HEK293 (cell line): ENCODE results near the gene VAV2.

Source experiments
- CTCF ChIA-PET: fragments of 350-600 bp; formaldehyde crosslinking; extraction: SDS; loops from one replicate; lab custom pipeline; 2021; ENCODE audit warnings: antibody characterized with exemption; lab: Yijun Ruan, JAX
- POLR2A ChIA-PET: fragments of 300-600 bp; formaldehyde crosslinking; extraction: SDS; loops from one replicate; lab custom pipeline; 2020; ENCODE audit warnings: antibody characterized with exemption, inconsistent platforms; lab: Yijun Ruan, JAX
- H3K27ac ChIP-seq: fragments of 200-500 bp; sonication (Bioruptor generic); 2 replicates; pipeline ENCODE4 v1.5.1; 2014; ENCODE audit warnings: low read depth, low read length, control low read depth, inconsistent platforms; ENCODE audit errors: extremely low read depth
- H3K36me3 ChIP-seq, 2 experiments: fragments of 200-500 bp in 1 of 2; sonication (Bioruptor generic) in 1 of 2; 1 replicate in 1 of 2; 2 replicates in 1 of 2; pipeline ENCODE4 v1.5.1; 2014 to 2017; ENCODE audit warnings: inconsistent platforms in 2 of 2, low read length in 2 of 2; ENCODE audit not compliant: control insufficient read depth in 2 of 2, insufficient read depth in 1 of 2
- H3K4me1 ChIP-seq: fragments of 200-500 bp; sonication (Bioruptor generic); 2 replicates; pipeline ENCODE4 v1.5.1; 2014; ENCODE audit warnings: mild to moderate bottlenecking, low read length, inconsistent platforms; ENCODE audit not compliant: control insufficient read depth, insufficient read depth
- H3K4me3 ChIP-seq: 2 replicates; pipeline ENCODE4 v1.5.1; 2011; ENCODE audit warnings: low read depth, mild to moderate bottlenecking, control low read depth, low read length, moderate library complexity
- H3K9me3 ChIP-seq: fragments of 200-500 bp; sonication (Bioruptor generic); 2 replicates; pipeline ENCODE4 v1.5.1; 2014; ENCODE audit warnings: low read depth, low read length, inconsistent platforms; ENCODE audit not compliant: control insufficient read depth, insufficient read depth
- BCL11A ChIP-seq: fragments of 450-650 bp; formaldehyde crosslinking; IDR thresholded peaks from 2 replicates; pipeline ENCODE4 v1.5.1; 2016; ENCODE audit warnings: low read depth, missing biosample characterization, missing genetic modification characterization
- GLIS1 ChIP-seq: fragments of 450-650 bp; formaldehyde crosslinking; IDR thresholded peaks from 2 replicates; pipeline ENCODE4 v1.5.1; 2016; ENCODE audit warnings: missing biosample characterization, missing genetic modification characterization
- GLIS2 ChIP-seq: fragments of 450-650 bp; formaldehyde crosslinking; IDR thresholded peaks from 2 replicates; pipeline ENCODE4 v1.5.1; 2016; ENCODE audit warnings: missing biosample characterization, missing genetic modification characterization
- KLF9 ChIP-seq: fragments of 450-650 bp; formaldehyde crosslinking; IDR thresholded peaks from 2 replicates; pipeline ENCODE4 v1.5.1; 2016; ENCODE audit warnings: missing biosample characterization, missing genetic modification characterization, low read depth
- ZBTB17 ChIP-seq: fragments of 450-650 bp; formaldehyde crosslinking; IDR thresholded peaks from 2 replicates; pipeline ENCODE4 v1.5.1; 2016; ENCODE audit warnings: missing biosample characterization, missing genetic modification characterization
- ZBTB21 ChIP-seq: fragments of 450-650 bp; formaldehyde crosslinking; IDR thresholded peaks from 2 replicates; pipeline ENCODE4 v1.5.1; 2017; ENCODE audit warnings: missing biosample characterization, missing genetic modification characterization
- ZBTB48 ChIP-seq: fragments of 450-650 bp; formaldehyde crosslinking; IDR thresholded peaks from 2 replicates; pipeline ENCODE4 v1.5.1; 2016; ENCODE audit warnings: missing biosample characterization, missing genetic modification characterization
- ZBTB7A ChIP-seq: fragments of 450-650 bp; formaldehyde crosslinking; IDR thresholded peaks from 2 replicates; pipeline ENCODE4 v1.5.1; 2016; ENCODE audit warnings: low read depth, missing biosample characterization, missing genetic modification characterization
- ZBTB8A ChIP-seq: fragments of 450-650 bp; formaldehyde crosslinking; IDR thresholded peaks from 2 replicates; pipeline ENCODE4 v1.5.1; 2016; ENCODE audit warnings: missing biosample characterization, missing genetic modification characterization
- ZFP37 ChIP-seq: fragments of 450-650 bp; formaldehyde crosslinking; IDR thresholded peaks from 2 replicates; pipeline ENCODE4 v1.5.1; 2016; ENCODE audit warnings: missing biosample characterization, missing genetic modification characterization
- ZIC2 ChIP-seq: fragments of 450-650 bp; formaldehyde crosslinking; IDR thresholded peaks from 2 replicates; pipeline ENCODE4 v1.5.1; 2016; ENCODE audit warnings: missing biosample characterization, missing genetic modification characterization
- ZNF184 ChIP-seq: fragments of 450-650 bp; IDR thresholded peaks from 2 replicates; pipeline ENCODE4 v1.5.1; 2018; ENCODE audit warnings: missing biosample characterization, mild to moderate bottlenecking, missing genetic modification characterization
- ZNF2 ChIP-seq: fragments of 450-650 bp; formaldehyde crosslinking; IDR thresholded peaks from 2 replicates; pipeline ENCODE4 v1.5.1; 2016; ENCODE audit warnings: missing biosample characterization, missing genetic modification characterization
- ZNF341 ChIP-seq: fragments of 450-650 bp; formaldehyde crosslinking; IDR thresholded peaks from 2 replicates; pipeline ENCODE4; 2016; ENCODE audit warnings: low read depth, missing biosample characterization, missing genetic modification characterization
- ZNF416 ChIP-seq: fragments of 450-650 bp; formaldehyde crosslinking; IDR thresholded peaks from 2 replicates; pipeline ENCODE4 v1.5.1; 2016; ENCODE audit warnings: missing biosample characterization, missing genetic modification characterization
- ZNF426 ChIP-seq: fragments of 450-650 bp; formaldehyde crosslinking; IDR thresholded peaks from 2 replicates; pipeline ENCODE4 v1.5.1; 2017; ENCODE audit warnings: missing biosample characterization, missing genetic modification characterization, mild to moderate bottlenecking, inconsistent platforms, moderate library complexity
- ZNF529 ChIP-seq: fragments of 450-650 bp; formaldehyde crosslinking; IDR thresholded peaks from 2 replicates; pipeline ENCODE4 v1.5.1; 2017; ENCODE audit warnings: missing genetic modification characterization, missing biosample characterization; ENCODE audit not compliant: insufficient replicate concordance
- ZNF585B ChIP-seq: fragments of 450-650 bp; formaldehyde crosslinking; IDR thresholded peaks from 2 replicates; pipeline ENCODE4 v1.5.1; 2016; ENCODE audit warnings: missing biosample characterization, missing genetic modification characterization
- ZNF629 ChIP-seq: fragments of 450-650 bp; formaldehyde crosslinking; IDR thresholded peaks from 2 replicates; pipeline ENCODE4 v1.5.1; 2017; ENCODE audit warnings: missing biosample characterization, missing genetic modification characterization
- ZNF654 ChIP-seq: fragments of 450-650 bp; formaldehyde crosslinking; IDR thresholded peaks from 2 replicates; pipeline ENCODE4 v1.5.1; 2016; ENCODE audit warnings: low read depth, missing biosample characterization, missing genetic modification characterization
- ZNF747 ChIP-seq: fragments of 450-650 bp; formaldehyde crosslinking; IDR thresholded peaks from 2 replicates; pipeline ENCODE4 v1.5.1; 2016; ENCODE audit warnings: missing biosample characterization, missing genetic modification characterization
- ZNF776 ChIP-seq: fragments of 450-650 bp; formaldehyde crosslinking; IDR thresholded peaks from 2 replicates; pipeline ENCODE4 v1.5.0; 2017; ENCODE audit warnings: missing biosample characterization, missing genetic modification characterization, borderline replicate concordance
- ZSCAN16 ChIP-seq: fragments of 450-650 bp; formaldehyde crosslinking; IDR thresholded peaks from 2 replicates; pipeline ENCODE4 v1.5.1; 2016; ENCODE audit warnings: missing biosample characterization, missing genetic modification characterization
- TF ChIP-seq, protein P1 (sequence below): fragments of 450-650 bp; formaldehyde crosslinking; IDR thresholded peaks from 2 replicates; pipeline ENCODE4 v1.5.1; 2016; ENCODE audit warnings: missing biosample characterization, missing genetic modification characterization
- TF ChIP-seq, protein P2 (sequence below): fragments of 450-650 bp; formaldehyde crosslinking; IDR thresholded peaks from 2 replicates; pipeline ENCODE4 v1.5.1; 2016; ENCODE audit warnings: missing biosample characterization, missing genetic modification characterization, low read depth
- TF ChIP-seq, protein P3 (sequence below): fragments of 450-650 bp; formaldehyde crosslinking; IDR thresholded peaks from 2 replicates; pipeline ENCODE4 v1.5.1; 2016; ENCODE audit warnings: missing biosample characterization, missing genetic modification characterization
- TF ChIP-seq, protein P4 (sequence below): fragments of 450-650 bp; formaldehyde crosslinking; IDR thresholded peaks from 2 replicates; pipeline ENCODE4 v1.5.1; 2016; ENCODE audit warnings: missing biosample characterization, missing genetic modification characterization
- TF ChIP-seq, protein P5 (sequence below): fragments of 450-650 bp; formaldehyde crosslinking; IDR thresholded peaks from 2 replicates; pipeline ENCODE4 v1.5.1; 2016; ENCODE audit warnings: missing biosample characterization, missing genetic modification characterization
- TF ChIP-seq, protein P6 (sequence below): sonication (generic); formaldehyde crosslinking; IDR thresholded peaks from 2 replicates; pipeline ENCODE4 v1.8.1; 2022; ENCODE audit warnings: mild to moderate bottlenecking, moderate library complexity, missing genetic modification reagents

The VAV2 gene

DNA sequence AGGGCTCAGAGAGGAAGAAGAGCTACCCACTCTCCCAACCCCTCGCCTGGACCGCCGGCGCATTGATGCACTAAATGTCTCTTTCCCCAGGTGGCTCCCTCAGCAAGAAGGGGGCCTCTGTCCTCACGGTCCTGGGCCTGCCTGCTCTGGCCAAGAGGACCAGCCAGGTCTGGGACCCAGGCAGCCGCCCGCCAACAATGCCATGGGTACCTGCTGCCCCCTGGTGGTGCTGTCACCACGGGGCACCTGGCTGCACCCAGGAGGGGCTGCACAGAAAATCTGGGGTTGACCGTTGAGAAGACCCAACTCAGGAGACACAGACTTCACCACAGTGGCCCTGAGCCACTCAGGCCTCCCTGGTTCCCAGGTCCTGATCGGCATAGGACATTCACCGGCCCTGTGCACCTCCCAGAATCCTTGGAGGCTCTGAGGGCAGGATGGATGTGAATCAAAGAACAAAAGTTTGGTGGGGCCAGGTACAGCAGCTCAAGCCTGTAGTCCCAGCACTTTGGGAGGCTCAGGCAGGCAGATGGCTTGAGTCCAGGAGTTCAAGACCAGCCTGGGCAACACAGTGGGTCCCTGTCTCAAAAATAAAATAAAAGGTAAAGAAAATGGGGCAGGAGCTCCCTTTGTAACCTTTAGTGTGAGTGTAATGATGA, 2.4 kb upstream of the VAV2 start:
- Histone ChIP-seq H3K36me3 (no peaks in the 10 kb centered on the region), H3K9me3 (no peaks in the 10 kb centered on the region), H3K4me1 (peaks cover 8% of the 10 kb centered on the region; the same call in 1 of the 2 replicates), H3K27ac (no peak overlapping the region), H3K4me3 (no peak overlapping the region)
- ChIA-PET POLR2A (interaction anchor here (0.5 to 1.9 kb wide), 5 partner anchors 32 to 212 kb away, joined by 3 to 14 read pairs (median 4); no protein-coding TSS in a partner anchor), CTCF (interaction anchor here (0.5 to 5.4 kb wide), 74 partner anchors 9 to 949 kb away, joined by 3 to 200 read pairs (median 4); partner anchors contain the start of genes BRD3OS and SARDH)
- TF ChIP-seq ZNF341 (tag by site-specific recombination) (no peak), ZBTB7A (tag by site-specific recombination) (0 out of 2 replicates have a peak, but pooled peaks have one; percentile 49), ZNF654 (tag by site-specific recombination) (peak; percentile 90), ZNF2 (tag by site-specific recombination) (0 out of 2 replicates have a peak, but pooled peaks have one; percentile 47), ZFP37 (no peak), ZSCAN16 (no peak), KLF9 (tag by site-specific recombination) (no peak), ZNF585B (tag by site-specific recombination) (no peak), ZBTB21 (tag by site-specific recombination) (no peak), ZNF629 (tag by site-specific recombination) (no peak), ZIC2 (peak; percentile 25), ZBTB8A (tag by site-specific recombination) (peak; percentile 36; the same call in 1 of the 2 replicates), ZBTB17 (tag by site-specific recombination) (peak; percentile 46), GLIS2 (tag by site-specific recombination) (peak; percentile 15; the same call in 1 of the 2 replicates), ZNF747 (tag by site-specific recombination) (no peak), ZBTB48 (no peak), ZNF416 (tag by site-specific recombination) (no peak), ZNF529 (tag by site-specific recombination) (no peak), ZNF776 (no peak), BCL11A (tag by site-specific recombination) (0 out of 2 replicates have a peak, but pooled peaks have one; percentile 19), GLIS1 (tag by site-specific recombination) (peak; percentile 20; the same call in 1 of the 2 replicates), ZNF184 (tag by site-specific recombination) (no peak), ZNF426 (tag by site-specific recombination) (no peak)
- TF ChIP-seq, protein P1, sequence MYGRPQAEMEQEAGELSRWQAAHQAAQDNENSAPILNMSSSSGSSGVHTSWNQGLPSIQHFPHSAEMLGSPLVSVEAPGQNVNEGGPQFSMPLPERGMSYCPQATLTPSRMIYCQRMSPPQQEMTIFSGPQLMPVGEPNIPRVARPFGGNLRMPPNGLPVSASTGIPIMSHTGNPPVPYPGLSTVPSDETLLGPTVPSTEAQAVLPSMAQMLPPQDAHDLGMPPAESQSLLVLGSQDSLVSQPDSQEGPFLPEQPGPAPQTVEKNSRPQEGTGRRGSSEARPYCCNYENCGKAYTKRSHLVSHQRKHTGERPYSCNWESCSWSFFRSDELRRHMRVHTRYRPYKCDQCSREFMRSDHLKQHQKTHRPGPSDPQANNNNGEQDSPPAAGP (tag by site-specific recombination) = peak; percentile 41; the same call in 1 of the 2 replicates
- TF ChIP-seq, protein P2, sequence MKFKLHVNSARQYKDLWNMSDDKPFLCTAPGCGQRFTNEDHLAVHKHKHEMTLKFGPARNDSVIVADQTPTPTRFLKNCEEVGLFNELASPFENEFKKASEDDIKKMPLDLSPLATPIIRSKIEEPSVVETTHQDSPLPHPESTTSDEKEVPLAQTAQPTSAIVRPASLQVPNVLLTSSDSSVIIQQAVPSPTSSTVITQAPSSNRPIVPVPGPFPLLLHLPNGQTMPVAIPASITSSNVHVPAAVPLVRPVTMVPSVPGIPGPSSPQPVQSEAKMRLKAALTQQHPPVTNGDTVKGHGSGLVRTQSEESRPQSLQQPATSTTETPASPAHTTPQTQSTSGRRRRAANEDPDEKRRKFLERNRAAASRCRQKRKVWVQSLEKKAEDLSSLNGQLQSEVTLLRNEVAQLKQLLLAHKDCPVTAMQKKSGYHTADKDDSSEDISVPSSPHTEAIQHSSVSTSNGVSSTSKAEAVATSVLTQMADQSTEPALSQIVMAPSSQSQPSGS (tag by site-specific recombination) = no peak
- TF ChIP-seq, protein P3, sequence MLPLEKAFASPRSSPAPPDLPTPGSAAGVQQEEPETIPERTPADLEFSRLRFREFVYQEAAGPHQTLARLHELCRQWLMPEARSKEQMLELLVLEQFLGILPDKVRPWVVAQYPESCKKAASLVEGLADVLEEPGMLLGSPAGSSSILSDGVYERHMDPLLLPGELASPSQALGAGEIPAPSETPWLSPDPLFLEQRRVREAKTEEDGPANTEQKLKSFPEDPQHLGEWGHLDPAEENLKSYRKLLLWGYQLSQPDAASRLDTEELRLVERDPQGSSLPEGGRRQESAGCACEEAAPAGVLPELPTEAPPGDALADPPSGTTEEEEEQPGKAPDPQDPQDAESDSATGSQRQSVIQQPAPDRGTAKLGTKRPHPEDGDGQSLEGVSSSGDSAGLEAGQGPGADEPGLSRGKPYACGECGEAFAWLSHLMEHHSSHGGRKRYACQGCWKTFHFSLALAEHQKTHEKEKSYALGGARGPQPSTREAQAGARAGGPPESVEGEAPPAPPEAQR = no peak
- TF ChIP-seq, protein P4, sequence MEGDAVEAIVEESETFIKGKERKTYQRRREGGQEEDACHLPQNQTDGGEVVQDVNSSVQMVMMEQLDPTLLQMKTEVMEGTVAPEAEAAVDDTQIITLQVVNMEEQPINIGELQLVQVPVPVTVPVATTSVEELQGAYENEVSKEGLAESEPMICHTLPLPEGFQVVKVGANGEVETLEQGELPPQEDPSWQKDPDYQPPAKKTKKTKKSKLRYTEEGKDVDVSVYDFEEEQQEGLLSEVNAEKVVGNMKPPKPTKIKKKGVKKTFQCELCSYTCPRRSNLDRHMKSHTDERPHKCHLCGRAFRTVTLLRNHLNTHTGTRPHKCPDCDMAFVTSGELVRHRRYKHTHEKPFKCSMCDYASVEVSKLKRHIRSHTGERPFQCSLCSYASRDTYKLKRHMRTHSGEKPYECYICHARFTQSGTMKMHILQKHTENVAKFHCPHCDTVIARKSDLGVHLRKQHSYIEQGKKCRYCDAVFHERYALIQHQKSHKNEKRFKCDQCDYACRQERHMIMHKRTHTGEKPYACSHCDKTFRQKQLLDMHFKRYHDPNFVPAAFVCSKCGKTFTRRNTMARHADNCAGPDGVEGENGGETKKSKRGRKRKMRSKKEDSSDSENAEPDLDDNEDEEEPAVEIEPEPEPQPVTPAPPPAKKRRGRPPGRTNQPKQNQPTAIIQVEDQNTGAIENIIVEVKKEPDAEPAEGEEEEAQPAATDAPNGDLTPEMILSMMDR = peak; percentile 96
- TF ChIP-seq, protein P5, sequence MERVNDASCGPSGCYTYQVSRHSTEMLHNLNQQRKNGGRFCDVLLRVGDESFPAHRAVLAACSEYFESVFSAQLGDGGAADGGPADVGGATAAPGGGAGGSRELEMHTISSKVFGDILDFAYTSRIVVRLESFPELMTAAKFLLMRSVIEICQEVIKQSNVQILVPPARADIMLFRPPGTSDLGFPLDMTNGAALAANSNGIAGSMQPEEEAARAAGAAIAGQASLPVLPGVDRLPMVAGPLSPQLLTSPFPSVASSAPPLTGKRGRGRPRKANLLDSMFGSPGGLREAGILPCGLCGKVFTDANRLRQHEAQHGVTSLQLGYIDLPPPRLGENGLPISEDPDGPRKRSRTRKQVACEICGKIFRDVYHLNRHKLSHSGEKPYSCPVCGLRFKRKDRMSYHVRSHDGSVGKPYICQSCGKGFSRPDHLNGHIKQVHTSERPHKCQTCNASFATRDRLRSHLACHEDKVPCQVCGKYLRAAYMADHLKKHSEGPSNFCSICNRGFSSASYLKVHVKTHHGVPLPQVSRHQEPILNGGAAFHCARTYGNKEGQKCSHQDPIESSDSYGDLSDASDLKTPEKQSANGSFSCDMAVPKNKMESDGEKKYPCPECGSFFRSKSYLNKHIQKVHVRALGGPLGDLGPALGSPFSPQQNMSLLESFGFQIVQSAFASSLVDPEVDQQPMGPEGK (tag by site-specific recombination) = peak; percentile 27; the same call in 1 of the 2 replicates
- TF ChIP-seq, protein P6, sequence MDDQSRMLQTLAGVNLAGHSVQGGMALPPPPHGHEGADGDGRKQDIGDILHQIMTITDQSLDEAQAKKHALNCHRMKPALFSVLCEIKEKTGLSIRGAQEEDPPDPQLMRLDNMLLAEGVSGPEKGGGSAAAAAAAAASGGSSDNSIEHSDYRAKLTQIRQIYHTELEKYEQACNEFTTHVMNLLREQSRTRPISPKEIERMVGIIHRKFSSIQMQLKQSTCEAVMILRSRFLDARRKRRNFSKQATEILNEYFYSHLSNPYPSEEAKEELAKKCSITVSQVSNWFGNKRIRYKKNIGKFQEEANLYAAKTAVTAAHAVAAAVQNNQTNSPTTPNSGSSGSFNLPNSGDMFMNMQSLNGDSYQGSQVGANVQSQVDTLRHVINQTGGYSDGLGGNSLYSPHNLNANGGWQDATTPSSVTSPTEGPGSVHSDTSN = 0 out of 2 replicates have a peak, but pooled peaks have one; percentile 71
